Neural cell (in vitro differentiated cells): ENCODE measurements around the gene DHRS3. TPM values are rescaled to one million over a fixed set of nuclear protein-coding genes. Genes with fewer than 3 reads are reported as not detected.

Experiments used
- H2AFZ ChIP-seq: fragments of 200-600, 300-800 bp; sonication (generic), shearing (Covaris generic); 2 replicates; pipeline ENCODE4 v1.6.0; 2014; ENCODE audit warnings: low read depth, mild to moderate bottlenecking, antibody characterized with exemption, low read length, moderate library complexity
- H3F3A ChIP-seq: fragments of 200-600 bp; shearing (Covaris generic); 2 replicates; pipeline ENCODE4 v1.6.1; 2016; ENCODE audit warnings: mild to moderate bottlenecking, moderate library complexity, mixed read lengths, antibody characterized with exemption, low read length; ENCODE audit not compliant: insufficient read depth, poor library complexity, severe bottlenecking
- H3K27ac ChIP-seq: fragments of 200-600, 300-800 bp; sonication (generic), shearing (Covaris generic); 2 replicates; pipeline ENCODE4 v1.5.1; 2014; ENCODE audit warnings: mild to moderate bottlenecking, low read length, moderate library complexity
- H3K27me3 ChIP-seq: fragments of 300-800, 200-600 bp; sonication (generic), shearing (Covaris generic); 2 replicates; pipeline ENCODE4 v1.6.0; 2014; ENCODE audit warnings: mild to moderate bottlenecking, low read depth, low read length, moderate library complexity; ENCODE audit not compliant: insufficient read depth
- H3K36me3 ChIP-seq: fragments of 300-800, 200-600 bp; sonication (generic), shearing (Covaris generic); 2 replicates; pipeline ENCODE4 v1.5.1; 2014; ENCODE audit warnings: mild to moderate bottlenecking, antibody characterized with exemption, low read length, moderate library complexity; ENCODE audit not compliant: insufficient read depth
- H3K4me2 ChIP-seq: fragments of 300-800, 200-600 bp; sonication (generic), shearing (Covaris generic); 2 replicates; pipeline ENCODE4 v1.6.0; 2014; ENCODE audit warnings: mild to moderate bottlenecking, low read length
- H3K4me3 ChIP-seq: fragments of 300-800, 200-600 bp; sonication (generic), shearing (Covaris generic); 2 replicates; pipeline ENCODE4 v1.5.1; 2014; ENCODE audit warnings: mild to moderate bottlenecking, low read length, moderate library complexity
- H3K79me2 ChIP-seq: fragments of 200-600 bp; shearing (Covaris generic); replicated peaks from 2 replicates; pipeline ENCODE4 v1.6.0; 2014; ENCODE audit warnings: mild to moderate bottlenecking, low read length, moderate library complexity; ENCODE audit not compliant: insufficient read depth
- H3K9ac ChIP-seq: fragments of 300-800, 200-600 bp; sonication (generic), shearing (Covaris generic); 2 replicates; pipeline ENCODE4 v1.6.1; 2016; ENCODE audit warnings: mild to moderate bottlenecking, low read length, mixed read lengths
- H3K9me2 ChIP-seq: fragments of 200-600 bp; shearing (Covaris generic); 2 replicates; pipeline ENCODE4 v1.6.1; 2016; ENCODE audit warnings: mild to moderate bottlenecking, low read length, mixed read lengths; ENCODE audit not compliant: insufficient read depth
- H3K9me3 ChIP-seq: fragments of 200-600, 300-800 bp; sonication (generic), shearing (Covaris generic); 2 replicates; pipeline ENCODE4 v1.6.1; 2016; ENCODE audit warnings: mild to moderate bottlenecking, mixed run types, low read length, moderate library complexity, mixed read lengths
- H4K20me1 ChIP-seq: fragments of 200-600 bp; shearing (Covaris generic); 2 replicates; pipeline ENCODE4 v1.6.1; 2016; ENCODE audit warnings: mild to moderate bottlenecking, mixed run types; ENCODE audit not compliant: insufficient read depth
- CTCF ChIP-seq: fragments of 450-650 bp; IDR thresholded peaks from 2 replicates; pipeline ENCODE4 v1.5.1; 2014; ENCODE audit warnings: antibody characterized with exemption, mild to moderate bottlenecking, moderate library complexity; ENCODE audit not compliant: poor library complexity, severe bottlenecking
- EP300 ChIP-seq: fragments of 450-650 bp; conservative IDR thresholded peaks from 2 replicates; pipeline ENCODE4 v1.6.1; 2014; ENCODE audit warnings: antibody characterized with exemption, mild to moderate bottlenecking, moderate library complexity; ENCODE audit not compliant: poor library complexity, severe bottlenecking
- MXI1 ChIP-seq: fragments of 450-650 bp; conservative IDR thresholded peaks from 2 replicates; pipeline ENCODE4 v1.6.1; 2014; ENCODE audit warnings: antibody characterized with exemption, mild to moderate bottlenecking; ENCODE audit not compliant: poor library complexity, severe bottlenecking
- POLR2AphosphoS5 ChIP-seq: IDR thresholded peaks from 2 replicates; pipeline ENCODE4 v1.6.1; 2012
- RAD21 ChIP-seq: fragments of 450-650 bp; conservative IDR thresholded peaks from 2 replicates; pipeline ENCODE4 v1.6.1; 2014; ENCODE audit warnings: antibody characterized with exemption, mild to moderate bottlenecking, moderate library complexity
- REST ChIP-seq: IDR thresholded peaks from 2 replicates; pipeline ENCODE4 v1.6.1; 2012; ENCODE audit warnings: borderline replicate concordance
- SMC3 ChIP-seq: fragments of 450-650 bp; conservative IDR thresholded peaks from 2 replicates; pipeline ENCODE4 v1.6.1; 2014; ENCODE audit warnings: antibody characterized with exemption, mild to moderate bottlenecking, moderate library complexity; ENCODE audit not compliant: poor library complexity
- polyA plus RNA-seq: library from polyadenylated mRNA; depleted of rRNA; stranded (reverse); fragments of >200 nt; gene quantifications from 2 replicates; pipeline ENCODE4 v1.2.3, GENCODE V29; 2014

DHRS3 gene
- polyA plus RNA-seq, 1 donor from 2014 or later = 0.22 TPM

- TF ChIP-seq REST (no peak), MXI1 (no peak), CTCF (no peak), POLR2AphosphoS5 (no peak)
- no peak overlapping the region for H2AFZ ChIP-seq
- H3K4me2 ChIP-seq = no peak overlapping the region
- no peaks in the 10 kb centered on the region for H3K9me2 ChIP-seq
- H3F3A ChIP-seq = no peaks in the 10 kb centered on the region
- H3K79me2 ChIP-seq = no peaks in the 10 kb centered on the region
- H4K20me1 ChIP-seq = no peaks in the 10 kb centered on the region
- no peak overlapping the region for H3K4me3 ChIP-seq
- no peak overlapping the region for H3K9ac ChIP-seq
- H3K9me3 ChIP-seq = no peaks in the 10 kb centered on the region
- H3K27me3 ChIP-seq = no peaks in the 10 kb centered on the region
- H3K27ac ChIP-seq = no peak overlapping the region
- no peaks in the 10 kb centered on the region for H3K36me3 ChIP-seq
Measured at GRCh38 chr1:12581179-12581578, 36.8 kb downstream of the DHRS3 start.

GRCh38 chr1:12580054-12580887 is 37.7 kb downstream of the DHRS3 start:
- Histone ChIP-seq H3K9ac (no peak overlapping the region), H3K36me3 (no peaks in the 10 kb centered on the region), H2AFZ (no peak overlapping the region), H3K9me3 (no peaks in the 10 kb centered on the region), H3K4me3 (no peak overlapping the region), H3K27ac (no peak overlapping the region), H3K79me2 (no peaks in the 10 kb centered on the region), H3K4me2 (no peak overlapping the region), H3K9me2 (no peaks in the 10 kb centered on the region), H3K27me3 (no peaks in the 10 kb centered on the region), H4K20me1 (no peaks in the 10 kb centered on the region), H3F3A (no peaks in the 10 kb centered on the region)
- TF ChIP-seq RAD21 (no peak), EP300 (no peak), MXI1 (no peak), POLR2AphosphoS5 (no peak), REST (no peak), CTCF (no peak), SMC3 (no peak)
